GM10847 (cell line): ENCODE results near the gene ENO1.

Source experiments
- POLR2A ChIP-seq: IDR thresholded peaks from 2 replicates; pipeline ENCODE4 v1.6.1; 2011; ENCODE audit not compliant: insufficient read length; ENCODE audit errors: extremely low read depth

The ENO1 gene

GRCh38 chr1:8873506-8874229 lies 4.8 kb downstream of the ENO1 start:
- no peak for TF ChIP-seq POLR2A

GRCh38 chr1:8873001-8873400 lies 5.5 kb downstream of the ENO1 start:
- TF ChIP-seq POLR2A = no peak

GRCh38 chr1:8871965-8872399 lies 6.5 kb downstream of the ENO1 start:
- no peak for TF ChIP-seq POLR2A

GRCh38 chr1:8871539-8871935 lies 6.9 kb downstream of the ENO1 start:
- no peak for TF ChIP-seq POLR2A

GRCh38 chr1:8870616-8871538 lies 7.6 kb downstream of the ENO1 start:
- no peak for TF ChIP-seq POLR2A

GRCh38 chr1:8870103-8870502 lies 8.4 kb downstream of the ENO1 start:
- no peak for TF ChIP-seq POLR2A

- no peak for TF ChIP-seq POLR2A
Measured at GRCh38 chr1:8867878-8868567, 10.5 kb downstream of the ENO1 start.

- no peak for TF ChIP-seq POLR2A
Measured at GRCh38 chr1:8866792-8867415, 11.6 kb downstream of the ENO1 start.

- no peak for TF ChIP-seq POLR2A
Measured at GRCh38 chr1:8866173-8866791, 12.2 kb downstream of the ENO1 start.

GRCh38 chr1:8864713-8865344 lies 13.7 kb downstream of the ENO1 start:
- no peak for TF ChIP-seq POLR2A

GRCh38 chr1:8863794-8864233 lies 14.7 kb downstream of the ENO1 start:
- no peak for TF ChIP-seq POLR2A

- TF ChIP-seq POLR2A = no peak
Measured at GRCh38 chr1:8863138-8863537, 15.3 kb downstream of the ENO1 start.

GRCh38 chr1:8862528-8862927 lies 16.0 kb downstream of the ENO1 start:
- TF ChIP-seq POLR2A = no peak

- TF ChIP-seq POLR2A = no peak
Measured at GRCh38 chr1:8860738-8861516, 17.6 kb downstream of the ENO1 start.
